Stimulated activated naive CD4-positive, alpha-beta T cell treated with Interleukin-2 at 50 U/mL for 16 hours (primary cell): ENCODE measurements around the gene CASK.
A peak's percentile ranks its signal among the peaks of the same experiment; 100 is the strongest.

Experiments used
- DNase-seq: peaks from one replicate; lab custom pipeline; 2025; lab: John Stamatoyannopoulos, UW

Gene CASK

GRCh38 chrX:41909068-41909467 lies 14.3 kb downstream of the CASK start:
- no peak for DNase-seq

GRCh38 chrX:41906515-41907187 lies 16.7 kb downstream of the CASK start:
- DNase-seq: peak; percentile 2

GRCh38 chrX:41903544-41903943 lies 19.8 kb downstream of the CASK start:
- DNase-seq: no peak

GRCh38 chrX:41900321-41900720 lies 23.0 kb downstream of the CASK start:
- DNase-seq: no peak

- no peak for DNase-seq
Observed at GRCh38 chrX:41895826-41896225, 27.5 kb downstream of the CASK start.

GRCh38 chrX:41890026-41890423 lies 33.3 kb downstream of the CASK start:
- no peak for DNase-seq

GRCh38 chrX:41889317-41890025 lies 33.9 kb downstream of the CASK start:
- no peak for DNase-seq

GRCh38 chrX:41887691-41888090 lies 35.7 kb downstream of the CASK start:
- no peak for DNase-seq

- DNase-seq: no peak
Observed at GRCh38 chrX:41885724-41886123, 37.6 kb downstream of the CASK start.

- no peak for DNase-seq
Observed at GRCh38 chrX:41881166-41881565, 42.2 kb downstream of the CASK start.

GRCh38 chrX:41877167-41877566 lies 46.2 kb downstream of the CASK start:
- no peak for DNase-seq

GRCh38 chrX:41875142-41875541 lies 48.2 kb downstream of the CASK start:
- no peak for DNase-seq

- no peak for DNase-seq
Observed at GRCh38 chrX:41870719-41871151, 52.6 kb downstream of the CASK start.

- no peak for DNase-seq
Observed at GRCh38 chrX:41868392-41868977, 54.9 kb downstream of the CASK start.

- DNase-seq: no peak
Observed at GRCh38 chrX:41863343-41864203, 59.8 kb downstream of the CASK start.

GRCh38 chrX:41862562-41863184 lies 60.7 kb downstream of the CASK start:
- no peak for DNase-seq

GRCh38 chrX:41858161-41858775 lies 65.1 kb downstream of the CASK start:
- no peak for DNase-seq

- no peak for DNase-seq
Observed at GRCh38 chrX:41857670-41858069, 65.7 kb downstream of the CASK start.

GRCh38 chrX:41846714-41847113 lies 76.6 kb downstream of the CASK start:
- no peak for DNase-seq

GRCh38 chrX:41837270-41837944 lies 85.9 kb downstream of the CASK start:
- no peak for DNase-seq

- no peak for DNase-seq
Observed at GRCh38 chrX:41828826-41829225, 94.5 kb downstream of the CASK start.
